Amniotic stem cell (primary cell): ENCODE measurements around the gene SPTSSB.

Experiments
- DNase-seq: peaks from one replicate; lab custom pipeline; 2025; lab: John Stamatoyannopoulos, UW

SPTSSB gene, protein sequence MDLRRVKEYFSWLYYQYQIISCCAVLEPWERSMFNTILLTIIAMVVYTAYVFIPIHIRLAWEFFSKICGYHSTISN

DNA sequence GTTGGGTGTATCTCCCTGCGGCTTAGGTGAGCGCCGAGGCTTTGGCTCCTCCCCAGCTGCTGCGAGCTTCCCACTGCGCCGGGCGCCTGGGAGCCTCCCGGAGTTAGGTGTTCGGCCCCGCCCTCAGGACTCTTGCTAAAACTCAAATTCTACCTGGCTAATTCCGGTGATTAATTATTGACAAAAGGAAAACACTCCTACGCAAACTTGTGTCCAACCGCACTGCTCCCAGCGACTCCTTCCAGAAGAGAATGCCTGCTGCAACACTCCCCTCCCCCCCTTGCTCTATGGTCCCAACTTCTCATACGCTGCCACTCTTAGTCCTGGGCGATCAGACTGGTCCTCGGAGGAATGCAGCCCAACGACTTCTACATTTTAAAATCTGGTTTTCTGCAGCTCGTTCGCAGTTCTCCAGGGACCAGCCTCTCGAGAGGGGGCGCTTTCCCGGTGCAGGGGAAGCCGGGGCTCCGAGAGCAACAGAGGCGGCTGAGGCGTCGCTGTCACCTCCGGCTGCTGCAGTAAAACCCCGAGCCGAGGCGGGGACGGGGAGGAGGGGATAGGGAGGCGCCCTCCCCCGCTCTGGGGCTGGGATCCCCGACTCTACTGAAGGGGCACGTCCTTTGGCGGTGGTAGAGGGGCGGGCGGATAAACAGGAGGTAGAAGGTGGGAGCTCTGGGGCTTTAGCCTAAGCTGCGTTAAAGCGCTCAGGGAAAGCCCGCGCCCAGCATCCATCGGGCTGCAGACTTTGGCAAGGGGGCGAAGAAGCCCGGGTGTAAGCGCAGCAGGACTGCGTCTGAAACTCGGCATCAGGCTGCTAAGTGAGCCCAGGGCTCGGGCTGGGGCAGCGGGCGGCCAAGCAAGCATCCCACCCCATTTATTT, at the start of gene SPTSSB:
Gene SPTSSB (minus strand): TSS at position 77 of the 880 bp plus-strand sequence. CDS start 25,194 bp downstream, outside the sequence.
- DNase-seq: no peak

DNA sequence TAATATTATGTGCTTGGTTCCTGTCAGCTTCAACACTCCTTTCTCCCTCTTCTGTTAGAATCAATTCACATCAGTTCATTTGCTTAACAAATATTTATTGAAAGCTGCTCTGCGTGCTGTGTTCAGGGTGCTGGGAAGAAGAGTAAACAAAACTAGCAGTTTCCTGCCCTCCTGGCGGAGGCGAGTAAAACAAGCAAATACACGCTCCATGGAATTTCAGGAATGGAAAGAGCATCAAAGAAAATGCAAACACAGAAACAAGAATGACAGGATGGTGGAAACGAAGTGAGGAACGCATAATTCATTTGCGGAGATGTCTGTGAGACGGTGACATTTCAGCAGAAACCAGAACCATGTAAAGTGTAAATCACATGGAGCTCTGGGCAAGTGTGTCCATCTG, 49.4 kb upstream of the SPTSSB start:
- peak; percentile 17 for DNase-seq

DNA sequence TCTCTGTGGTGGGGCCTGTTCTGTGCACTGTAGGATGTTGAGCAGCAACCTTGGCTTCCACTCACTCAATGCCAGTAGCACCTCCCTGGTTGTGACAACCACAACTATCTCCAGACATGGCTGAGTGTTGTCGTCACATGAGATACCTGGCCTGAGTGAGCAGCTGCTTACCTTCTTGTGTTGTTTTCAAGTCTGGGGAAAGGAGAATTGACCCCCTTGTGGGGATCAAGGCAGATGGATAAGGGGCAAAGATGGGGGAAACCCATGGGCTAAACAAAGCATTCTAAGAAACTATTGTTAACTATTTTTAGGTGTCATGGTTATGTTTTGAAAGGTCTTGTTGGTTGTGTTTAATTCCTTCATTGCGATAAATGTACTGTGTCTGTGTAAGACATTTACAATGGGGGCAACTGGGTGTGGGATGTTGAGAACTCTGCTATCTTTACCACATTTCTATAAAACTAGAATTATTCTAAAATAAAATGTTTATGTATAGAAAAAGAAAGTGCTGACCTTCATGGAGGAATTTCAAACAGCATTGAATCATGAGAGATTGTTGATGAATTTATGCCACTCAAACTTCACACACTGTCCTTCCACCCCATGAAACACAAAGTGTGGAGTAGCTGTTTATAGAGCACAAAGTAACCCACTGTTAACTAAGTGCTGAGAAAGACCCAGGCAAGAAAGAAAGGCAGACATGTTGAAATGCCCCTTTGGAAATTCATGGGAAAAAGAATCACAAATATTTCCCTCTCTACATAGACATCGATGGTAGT, 48.4 kb upstream of the SPTSSB start:
- DNase-seq: no peak

DNA sequence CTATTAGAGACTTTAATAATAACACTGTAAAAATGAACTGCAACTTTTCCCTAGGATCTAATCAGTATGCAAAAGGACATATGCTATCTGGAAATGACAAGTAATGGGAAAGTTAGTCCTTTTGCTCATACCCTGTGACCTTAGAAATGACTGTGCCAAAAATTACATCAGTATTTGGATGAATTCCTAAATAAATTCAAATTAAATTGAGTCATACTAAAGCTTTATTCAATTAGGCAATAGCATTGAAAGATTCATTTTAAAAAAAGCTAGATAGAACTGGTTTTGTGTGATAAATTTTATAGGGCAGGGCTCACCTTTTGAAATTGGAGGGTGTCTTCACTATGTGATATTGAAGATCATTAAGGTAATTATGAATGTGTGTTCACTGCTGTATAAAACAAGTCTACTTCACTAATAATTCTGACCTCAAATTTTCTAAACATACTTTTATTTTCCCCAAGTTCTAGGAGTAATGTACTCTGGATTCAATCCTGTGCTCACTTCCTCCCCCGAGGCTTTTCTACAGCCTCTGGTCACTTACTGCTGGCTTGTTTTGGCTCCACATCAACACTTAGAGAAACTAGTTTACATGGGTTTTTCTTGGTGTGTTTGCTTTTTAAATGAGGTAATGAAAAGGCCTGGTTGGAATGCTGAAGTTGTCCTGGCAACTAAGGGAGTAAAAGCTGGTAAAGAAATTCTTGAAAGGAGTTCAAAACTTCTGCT, 44.4 kb upstream of the SPTSSB start:
- peak; percentile 76 for DNase-seq

DNA sequence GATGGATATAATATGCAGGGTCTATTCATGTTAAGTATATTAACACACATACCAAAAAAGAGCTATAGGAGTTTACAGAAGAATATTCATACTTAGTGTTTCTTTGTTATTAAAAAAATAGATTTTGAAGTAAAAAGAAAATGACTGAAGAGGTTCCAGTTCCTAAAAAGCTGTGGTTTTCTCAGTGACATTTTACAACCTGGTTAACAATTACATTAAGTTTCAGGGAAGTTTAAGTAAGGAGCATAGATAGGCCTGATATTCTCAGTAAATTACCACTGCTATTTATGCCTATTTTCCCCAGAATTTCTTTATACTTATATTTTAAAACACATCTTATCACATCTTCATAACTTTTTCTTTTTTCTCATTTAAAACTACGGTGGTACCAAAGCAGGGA, 43.6 kb upstream of the SPTSSB start:
- no peak for DNase-seq

DNA sequence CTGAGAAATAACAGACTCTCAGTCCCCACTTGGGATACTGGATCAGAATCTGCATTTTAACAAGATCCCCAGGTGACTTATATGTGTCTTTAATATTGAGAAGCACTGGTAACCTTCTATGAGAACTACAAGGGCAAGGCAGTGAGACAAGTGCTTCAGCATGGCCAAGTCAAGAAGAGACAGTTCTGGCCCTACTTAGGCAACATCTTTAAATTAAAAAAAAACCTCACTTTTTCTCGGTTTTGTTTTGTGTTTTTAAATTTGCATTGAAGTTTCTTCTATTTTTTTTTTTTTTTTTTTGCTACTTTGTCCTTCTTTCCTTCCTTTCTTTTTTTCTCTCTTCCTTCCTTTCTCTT, 42.5 kb upstream of the SPTSSB start:
- no peak for DNase-seq

DNA sequence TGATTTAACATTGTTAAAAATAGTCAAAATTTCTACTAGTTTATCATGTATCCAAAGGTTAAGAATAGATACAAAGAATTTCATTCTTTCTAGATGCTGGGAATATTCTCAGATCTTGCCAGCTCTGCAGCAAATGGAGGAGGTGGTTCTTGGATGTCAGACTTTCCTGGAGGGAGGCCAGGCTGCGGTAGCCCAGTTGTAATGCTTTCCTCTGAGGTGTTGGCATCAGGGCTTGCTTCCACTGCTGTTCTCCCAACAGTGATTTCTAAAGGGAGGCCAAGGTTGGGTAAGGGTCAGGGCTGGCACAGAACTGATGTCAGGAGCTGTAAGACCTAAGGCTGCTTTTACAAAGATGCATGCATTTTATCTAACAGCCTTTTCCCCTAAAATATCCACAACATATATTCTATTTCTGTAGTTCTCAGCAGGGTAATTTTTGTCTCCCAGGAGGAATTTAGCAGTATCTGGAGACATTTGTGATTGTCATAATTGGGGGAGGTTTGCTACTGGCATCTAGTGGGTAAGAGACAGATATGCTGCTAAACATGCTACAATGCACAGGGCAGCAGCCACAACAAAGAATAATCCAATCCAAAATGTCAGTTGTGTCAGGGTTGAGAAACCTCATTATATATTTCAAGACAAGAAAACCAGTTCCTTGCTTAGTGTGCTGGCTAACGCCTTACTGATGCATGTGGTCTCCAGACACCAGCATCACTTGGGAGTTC, 42.0 kb upstream of the SPTSSB start:
- DNase-seq: no peak

DNA sequence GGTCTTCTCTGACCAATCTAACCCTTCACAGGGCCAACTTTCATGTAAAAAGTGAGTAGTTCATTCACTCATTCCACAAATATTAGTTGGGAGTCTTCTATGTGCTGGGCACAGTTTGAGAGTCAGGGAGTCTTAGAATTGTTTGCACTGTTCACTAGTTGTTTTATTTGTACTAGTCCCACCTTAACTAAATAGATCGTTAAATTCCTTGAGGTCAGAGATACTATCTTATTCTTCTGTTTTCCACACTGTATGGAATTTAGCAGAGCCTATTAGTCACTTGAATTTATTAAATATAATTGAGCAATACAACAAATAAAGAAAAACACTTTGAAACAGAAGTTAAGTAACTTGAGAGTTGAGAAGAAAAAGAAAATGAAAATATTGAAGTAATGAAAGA, 40.8 kb upstream of the SPTSSB start:
- no peak for DNase-seq

DNA sequence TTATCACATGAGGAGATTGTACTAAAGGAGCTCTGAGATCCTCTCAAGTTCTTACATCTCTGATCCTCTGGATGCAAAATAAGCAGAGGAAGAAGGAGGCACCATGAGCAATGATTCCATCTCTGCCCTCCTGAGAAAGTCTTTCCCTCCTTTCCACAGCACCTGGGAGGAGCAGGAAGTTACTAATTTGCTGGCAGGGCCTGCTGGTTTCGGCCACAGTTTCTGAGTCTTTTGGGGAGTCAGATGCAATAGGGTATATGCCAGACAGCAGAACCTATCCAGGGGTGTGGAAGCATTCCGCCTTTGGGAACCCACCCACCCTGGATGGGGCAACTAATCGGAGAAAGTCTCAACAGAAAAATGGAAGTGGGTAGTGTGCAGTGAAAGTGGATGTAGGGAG, 38.5 kb upstream of the SPTSSB start:
- DNase-seq: no peak

DNA sequence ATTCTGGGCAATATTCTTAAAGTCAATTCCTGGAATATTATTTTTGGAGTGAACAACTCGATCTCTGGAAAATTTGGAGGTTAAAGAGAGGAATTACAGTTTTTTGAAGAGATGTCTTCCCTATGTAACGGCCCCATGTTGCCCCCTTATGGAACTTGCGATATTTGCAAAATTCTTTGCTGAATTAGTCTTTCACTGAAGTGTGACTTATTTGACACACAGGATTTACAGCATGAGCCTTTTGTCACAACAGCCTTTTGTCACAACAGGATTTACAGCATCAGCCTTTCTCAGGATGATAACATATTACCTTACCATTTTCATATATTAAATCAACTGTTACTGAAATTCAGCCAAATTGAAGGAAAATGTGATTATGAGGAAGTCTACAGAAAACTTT, 37.8 kb upstream of the SPTSSB start:
- DNase-seq: no peak

DNA sequence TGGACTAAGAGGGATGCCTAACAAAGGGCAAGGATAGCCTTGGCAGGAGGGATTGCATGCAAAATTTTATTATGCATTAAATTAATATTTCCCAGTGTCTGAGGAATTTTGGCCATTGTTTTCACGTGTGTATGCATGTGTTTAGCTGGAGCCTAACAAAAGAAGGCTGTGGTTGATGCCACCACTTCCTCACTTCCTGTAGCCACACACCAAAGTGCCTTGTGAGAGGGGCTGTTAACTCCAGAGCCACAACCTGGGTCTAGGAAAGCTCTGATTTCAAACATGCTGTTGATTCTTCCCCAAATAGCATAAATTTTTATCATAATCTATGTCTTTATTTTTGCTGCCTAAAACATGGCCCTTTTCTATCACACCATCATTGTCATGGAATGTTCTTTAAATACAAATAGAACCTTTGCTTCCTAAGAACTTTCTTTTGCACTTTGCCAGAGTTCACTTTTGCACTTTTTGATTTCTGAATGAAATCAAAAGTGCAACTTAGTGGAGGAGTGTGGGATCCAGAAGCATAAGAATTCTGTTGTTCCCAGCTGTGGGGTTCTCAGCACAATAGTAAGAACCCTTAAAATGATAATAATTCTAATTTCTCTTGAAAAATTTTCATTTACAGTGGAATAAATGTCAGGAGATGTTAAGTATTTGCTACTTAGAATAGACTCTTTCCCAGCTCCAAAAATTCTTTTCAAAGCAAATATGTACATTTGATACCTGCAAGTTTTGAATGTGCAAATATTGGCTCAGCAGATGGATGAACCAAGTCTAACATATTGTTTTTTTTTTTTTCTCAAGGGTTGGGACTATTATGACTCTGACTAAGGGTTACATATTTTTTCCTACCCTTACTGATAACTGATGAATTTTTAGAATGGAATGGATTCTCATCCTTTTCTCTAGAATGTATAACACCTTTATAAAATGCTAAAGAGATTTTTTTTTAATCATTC, 35.6 kb upstream of the SPTSSB start:
- DNase-seq: no peak

DNA sequence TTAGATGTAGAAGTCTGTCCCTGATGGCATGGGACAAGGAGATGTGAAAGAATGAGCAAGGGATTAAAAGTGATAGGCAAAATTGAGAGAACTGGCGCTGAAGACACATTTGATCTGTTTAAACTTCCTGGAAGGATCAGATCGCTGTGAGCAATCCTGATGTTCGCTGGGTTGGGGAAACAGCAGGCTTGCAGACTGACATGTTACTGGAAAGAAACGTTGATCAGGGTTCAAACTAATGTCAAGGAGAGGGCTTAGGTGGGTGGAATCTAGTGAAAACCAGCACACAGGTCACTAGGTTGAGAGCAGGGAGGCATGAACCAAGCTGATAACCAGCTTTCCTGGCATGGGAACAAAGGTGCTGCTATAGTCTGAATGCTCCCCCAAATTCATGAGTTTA, 34.5 kb upstream of the SPTSSB start:
- no peak for DNase-seq

DNA sequence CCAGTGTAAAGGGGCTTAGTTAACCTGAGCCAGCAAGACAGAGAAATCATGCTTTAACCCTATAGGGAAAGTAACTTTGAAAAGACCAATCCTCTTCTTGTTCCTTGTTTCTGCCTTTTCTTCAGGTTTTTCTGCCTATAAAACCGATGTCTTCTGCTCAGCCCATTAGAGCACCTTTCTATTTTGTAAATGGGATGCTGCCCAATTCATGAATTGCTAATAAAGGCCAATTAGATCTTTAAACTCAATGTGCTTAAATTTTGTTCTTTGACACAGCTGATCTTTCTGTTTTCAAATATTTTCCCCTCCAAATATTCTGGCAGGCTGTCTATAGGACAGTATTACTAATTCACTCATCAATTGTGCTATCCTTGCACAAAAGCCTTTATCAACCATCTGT, 33.8 kb upstream of the SPTSSB start:
- DNase-seq: no peak

DNA sequence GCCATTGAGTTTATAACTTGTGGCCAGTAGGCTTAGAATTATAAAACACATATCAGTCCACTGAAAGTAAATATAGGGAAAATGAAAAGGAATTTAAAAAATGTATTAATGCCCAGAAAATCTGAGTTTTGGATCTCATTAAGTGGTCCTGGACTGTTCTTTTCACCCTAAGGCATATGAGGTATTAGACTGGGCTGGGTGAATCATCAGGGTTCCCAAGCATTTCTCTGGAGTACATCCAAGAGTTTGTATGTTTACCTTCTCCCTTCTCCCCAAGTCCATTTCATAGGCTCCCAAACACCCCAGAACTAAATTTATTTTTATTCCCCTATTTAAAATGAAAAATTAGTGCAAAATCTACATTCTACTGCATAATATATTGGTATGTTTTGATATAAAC, 31.9 kb upstream of the SPTSSB start:
- DNase-seq: no peak

DNA sequence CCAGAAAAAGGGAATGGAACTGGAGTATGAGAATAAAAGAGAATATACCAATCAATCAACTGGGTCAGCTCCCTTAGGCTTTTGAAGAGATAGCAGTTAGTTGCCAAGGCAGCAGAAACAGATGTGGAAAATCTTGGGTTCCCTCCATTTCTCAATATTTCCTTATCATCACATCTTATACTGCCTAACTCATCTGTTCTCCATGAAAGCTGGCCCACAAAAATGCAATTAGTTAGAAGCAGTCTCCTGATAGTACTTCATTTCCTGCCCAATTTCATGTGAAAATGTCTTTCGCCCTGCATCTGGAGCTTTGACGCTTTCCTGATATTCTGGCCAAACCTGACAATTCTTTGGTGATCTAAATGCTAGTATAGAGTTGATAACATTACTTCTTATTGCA, 30.1 kb upstream of the SPTSSB start:
- no peak for DNase-seq

DNA sequence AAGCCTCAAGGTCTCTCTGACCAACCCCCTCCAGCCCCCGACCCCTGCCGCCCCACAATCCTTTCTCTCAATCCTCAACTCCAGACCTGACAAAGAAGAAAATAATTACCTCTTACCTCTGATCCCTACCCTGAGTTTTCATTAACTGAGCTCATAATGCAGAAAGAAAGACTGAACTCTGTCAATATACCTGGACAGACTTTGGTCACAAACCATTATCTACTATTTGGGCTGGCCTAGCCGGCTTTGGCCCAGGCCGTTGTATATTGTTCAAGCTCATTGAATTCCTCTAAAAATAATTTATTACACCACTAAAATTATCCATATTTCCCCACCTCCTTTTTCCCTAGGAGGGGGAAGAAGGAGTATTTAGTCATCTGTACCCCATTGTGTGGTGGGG, 29.3 kb upstream of the SPTSSB start:
- DNase-seq: no peak

DNA sequence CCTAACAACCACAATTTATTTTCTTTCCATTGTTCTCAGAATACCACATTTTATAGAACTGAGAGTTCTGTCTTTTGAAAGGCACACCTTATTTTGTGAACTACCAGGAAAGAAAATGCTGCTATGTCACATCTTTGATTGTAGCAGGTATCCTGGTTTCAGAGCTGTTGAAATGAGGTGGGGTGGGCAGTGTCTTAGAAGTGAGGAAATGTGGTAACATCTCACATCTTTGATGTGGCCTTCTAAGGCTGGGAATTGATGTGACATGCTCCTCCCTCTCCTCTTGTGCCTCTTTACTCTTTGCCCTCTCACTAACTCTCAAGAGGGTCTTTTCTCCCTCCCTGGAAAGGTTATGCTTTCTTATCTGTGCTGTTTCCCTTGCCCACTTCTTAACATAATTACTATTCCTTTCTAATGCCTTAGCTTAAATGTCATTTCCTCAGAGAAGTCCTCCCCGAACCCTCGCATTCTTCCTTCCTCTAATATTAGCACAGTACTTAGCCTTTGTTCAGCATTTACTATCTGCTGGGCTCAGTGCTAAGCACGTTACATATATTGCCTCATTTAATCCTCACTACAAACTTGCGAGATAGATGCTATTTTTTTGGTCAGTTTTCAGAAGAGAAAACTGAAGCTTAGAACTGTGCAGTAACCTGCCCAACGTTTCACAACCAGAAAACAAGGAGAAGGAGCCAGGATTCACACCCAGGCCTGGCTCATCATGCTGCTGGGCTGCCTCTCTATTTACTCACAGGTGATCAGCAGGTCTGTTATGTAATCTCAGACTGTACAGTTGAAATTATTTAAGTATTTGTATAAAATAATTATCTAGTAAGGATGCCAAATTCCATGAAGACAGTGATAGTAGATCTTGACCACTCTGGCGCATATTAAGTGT, 24.0 kb upstream of the SPTSSB start:
- DNase-seq: no peak

DNA sequence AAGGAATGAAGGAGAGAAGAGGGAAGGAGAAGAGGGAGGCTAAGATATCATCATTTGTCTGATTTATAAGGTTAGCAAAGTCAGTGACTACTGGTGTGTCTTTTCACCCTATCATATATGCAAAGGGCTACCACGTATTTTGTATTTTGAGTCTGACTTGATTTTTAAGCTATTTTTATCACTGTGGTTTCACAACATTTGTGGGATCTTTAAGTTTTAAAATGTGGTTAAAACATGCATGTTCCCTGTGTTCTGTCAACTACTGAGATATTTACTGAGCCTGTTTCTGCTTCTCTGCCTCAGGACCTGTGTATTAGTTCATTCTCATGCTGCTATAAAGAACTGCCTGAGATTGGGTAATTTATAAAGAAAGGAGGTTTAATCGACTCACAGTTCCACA, 22.5 kb upstream of the SPTSSB start:
- DNase-seq: no peak

DNA sequence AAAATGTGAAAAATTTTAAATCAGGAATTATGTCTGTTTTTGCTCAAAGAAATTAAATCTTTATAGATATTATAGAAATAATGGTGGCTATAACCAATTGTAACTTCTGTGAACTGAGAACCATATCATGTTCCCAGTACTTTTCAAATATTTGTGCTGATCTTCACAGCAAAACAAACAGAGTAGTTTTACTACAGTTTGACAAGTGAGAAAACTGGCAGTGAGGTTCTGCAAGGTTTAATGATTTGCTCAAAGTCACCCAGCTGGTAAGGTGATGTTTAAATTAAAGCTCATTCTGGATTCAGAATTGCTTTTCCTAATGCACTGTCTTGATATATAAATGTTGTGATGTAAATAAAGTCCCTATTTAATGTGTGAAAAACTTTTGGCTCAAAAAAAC, 22.0 kb upstream of the SPTSSB start:
- no peak for DNase-seq

DNA sequence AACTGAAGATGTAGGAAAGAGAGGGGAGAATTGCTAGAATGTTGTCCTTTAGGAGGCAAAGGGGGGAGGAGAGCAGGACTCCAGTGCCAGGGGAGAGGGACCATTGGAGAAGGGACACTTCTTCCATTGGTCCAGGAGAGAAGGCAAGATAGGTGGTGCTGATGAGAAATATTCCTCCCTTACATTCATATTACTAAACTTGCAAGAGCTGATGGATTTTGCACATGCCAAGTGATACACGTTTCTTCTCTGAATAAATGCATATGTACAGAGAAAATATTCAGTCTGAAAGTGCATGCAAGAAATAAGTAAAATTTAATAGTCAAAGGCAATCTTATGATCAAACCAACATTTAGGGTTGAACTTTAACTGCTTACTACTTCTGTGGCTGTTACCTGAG, 21.5 kb upstream of the SPTSSB start:
- DNase-seq: no peak
